GM21576 (cell line): Measurements from ENCODE around the gene MVK.

Experiments
- ATAC-seq: cut with Tn5 transposase; IDR thresholded peaks from one replicate; pipeline ENCODE4 v1.9.1; 2021; ENCODE audit warnings: mild to moderate bottlenecking, moderate library complexity; ENCODE audit not compliant: unreplicated experiment

Gene MVK

GRCh38 chr12:109626378-109627115 is 53.0 kb downstream of the MVK start:
- ATAC-seq, result no peak

GRCh38 chr12:109627633-109628032 is 54.0 kb downstream of the MVK start:
- no peak for ATAC-seq

- ATAC-seq, result no peak
Measured at GRCh38 chr12:109630107-109630506, 56.5 kb downstream of the MVK start.

- no peak for ATAC-seq
Measured at GRCh38 chr12:109630815-109631214, 57.2 kb downstream of the MVK start.

- ATAC-seq, result no peak
Measured at GRCh38 chr12:109631302-109631701, 57.7 kb downstream of the MVK start.

GRCh38 chr12:109631751-109632150 is 58.2 kb downstream of the MVK start:
- ATAC-seq, result no peak

- no peak for ATAC-seq
Measured at GRCh38 chr12:109632342-109632741, 58.7 kb downstream of the MVK start.

- ATAC-seq, result no peak
Measured at GRCh38 chr12:109635717-109636116, 62.1 kb downstream of the MVK start.

GRCh38 chr12:109637348-109637747 is 63.8 kb downstream of the MVK start:
- ATAC-seq, result no peak

- ATAC-seq, result no peak
Measured at GRCh38 chr12:109637996-109638395, 64.4 kb downstream of the MVK start.

GRCh38 chr12:109638735-109639134 is 65.1 kb downstream of the MVK start:
- no peak for ATAC-seq

GRCh38 chr12:109639151-109639872 is 65.7 kb downstream of the MVK start:
- no peak for ATAC-seq

- no peak for ATAC-seq
Measured at GRCh38 chr12:109640961-109641360, 67.4 kb downstream of the MVK start.

- no peak for ATAC-seq
Measured at GRCh38 chr12:109641422-109641821, 67.8 kb downstream of the MVK start.

- no peak for ATAC-seq
Measured at GRCh38 chr12:109642506-109643132, 69.0 kb downstream of the MVK start.

GRCh38 chr12:109645194-109645593 is 71.6 kb downstream of the MVK start:
- no peak for ATAC-seq

GRCh38 chr12:109645708-109646107 is 72.1 kb downstream of the MVK start:
- no peak for ATAC-seq
